ES-I3 (cell line): ENCODE data around the gene SYN1.

Experiments
- H3K36me3 ChIP-seq: 2 replicates; pipeline ENCODE4 v1.6.1; 2013; ENCODE audit warnings: mild to moderate bottlenecking, low read length, control low read depth, moderate library complexity; ENCODE audit not compliant: insufficient read depth
- H3K4me1 ChIP-seq: 2 replicates; pipeline ENCODE4 v1.6.1; 2013; ENCODE audit warnings: mild to moderate bottlenecking, control low read depth, low read length; ENCODE audit not compliant: insufficient read depth
- H3K9ac ChIP-seq: 2 replicates; pipeline ENCODE4 v1.6.1; 2013; ENCODE audit warnings: low read depth, mild to moderate bottlenecking, low read length, moderate library complexity
- H3K9me3 ChIP-seq: 2 replicates; pipeline ENCODE4 v1.6.1; 2013; ENCODE audit warnings: mild to moderate bottlenecking, low read length, moderate library complexity; ENCODE audit not compliant: control insufficient read depth, insufficient read depth

The SYN1 gene

GRCh38 chrX:47523713-47524166, 95.9 kb downstream of the SYN1 start:
- Histone ChIP-seq H3K4me1 (no peaks in the 10 kb centered on the region), H3K9ac (peak overlapping the region; percentile 51), H3K36me3 (no peaks in the 10 kb centered on the region), H3K9me3 (no peaks in the 10 kb centered on the region)

GRCh38 chrX:47523297-47523696, 96.4 kb downstream of the SYN1 start:
- Histone ChIP-seq H3K9ac (peak overlapping the region; percentile 51), H3K9me3 (no peaks in the 10 kb centered on the region), H3K4me1 (no peaks in the 10 kb centered on the region), H3K36me3 (no peaks in the 10 kb centered on the region)
